ENCODE measurements around the gene ABCA9.
"Not testable (repeated sequence)": the region's sequence is repeated elsewhere in the genome, so short reads cannot be mapped to it uniquely, and the experiment has no call there.

ABCA9 gene

DNA sequence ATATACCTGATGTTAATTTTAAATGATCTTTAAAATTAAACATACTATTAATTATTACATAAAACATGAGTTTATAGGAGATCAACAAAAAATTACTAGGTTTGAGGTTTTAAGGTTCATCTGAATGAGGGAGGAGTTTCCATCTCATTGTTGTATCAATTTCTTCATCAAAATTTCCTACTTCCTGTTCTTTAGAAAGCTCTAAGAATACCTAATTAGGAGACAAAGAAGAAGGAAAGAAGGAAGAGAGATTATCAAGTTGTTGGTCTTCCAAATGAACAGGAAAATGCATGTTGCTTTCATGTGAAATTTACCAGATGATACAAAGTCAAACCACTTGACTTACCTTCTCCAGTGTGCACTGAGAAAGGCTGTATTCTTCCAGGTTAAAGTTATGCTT, 18.1 kb upstream of the ABCA9 start:
- no peak for DNase-seq (ENCODE audit: extremely low spot score)
- ChIA-PET CTCF (interaction anchor here (1.9 to 2.4 kb wide), 2 partner anchors 8 to 12 kb away, joined by 6 to 7 read pairs; no protein-coding TSS in a partner anchor), POLR2A (no interaction called here)
- TF ChIP-seq, protein P1, sequence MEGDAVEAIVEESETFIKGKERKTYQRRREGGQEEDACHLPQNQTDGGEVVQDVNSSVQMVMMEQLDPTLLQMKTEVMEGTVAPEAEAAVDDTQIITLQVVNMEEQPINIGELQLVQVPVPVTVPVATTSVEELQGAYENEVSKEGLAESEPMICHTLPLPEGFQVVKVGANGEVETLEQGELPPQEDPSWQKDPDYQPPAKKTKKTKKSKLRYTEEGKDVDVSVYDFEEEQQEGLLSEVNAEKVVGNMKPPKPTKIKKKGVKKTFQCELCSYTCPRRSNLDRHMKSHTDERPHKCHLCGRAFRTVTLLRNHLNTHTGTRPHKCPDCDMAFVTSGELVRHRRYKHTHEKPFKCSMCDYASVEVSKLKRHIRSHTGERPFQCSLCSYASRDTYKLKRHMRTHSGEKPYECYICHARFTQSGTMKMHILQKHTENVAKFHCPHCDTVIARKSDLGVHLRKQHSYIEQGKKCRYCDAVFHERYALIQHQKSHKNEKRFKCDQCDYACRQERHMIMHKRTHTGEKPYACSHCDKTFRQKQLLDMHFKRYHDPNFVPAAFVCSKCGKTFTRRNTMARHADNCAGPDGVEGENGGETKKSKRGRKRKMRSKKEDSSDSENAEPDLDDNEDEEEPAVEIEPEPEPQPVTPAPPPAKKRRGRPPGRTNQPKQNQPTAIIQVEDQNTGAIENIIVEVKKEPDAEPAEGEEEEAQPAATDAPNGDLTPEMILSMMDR (IDR thresholded peaks at IDR 0.05; ENCODE audit: control extremely low read depth, extremely low read depth, low read depth, missing control alignments), result no peak

DNA sequence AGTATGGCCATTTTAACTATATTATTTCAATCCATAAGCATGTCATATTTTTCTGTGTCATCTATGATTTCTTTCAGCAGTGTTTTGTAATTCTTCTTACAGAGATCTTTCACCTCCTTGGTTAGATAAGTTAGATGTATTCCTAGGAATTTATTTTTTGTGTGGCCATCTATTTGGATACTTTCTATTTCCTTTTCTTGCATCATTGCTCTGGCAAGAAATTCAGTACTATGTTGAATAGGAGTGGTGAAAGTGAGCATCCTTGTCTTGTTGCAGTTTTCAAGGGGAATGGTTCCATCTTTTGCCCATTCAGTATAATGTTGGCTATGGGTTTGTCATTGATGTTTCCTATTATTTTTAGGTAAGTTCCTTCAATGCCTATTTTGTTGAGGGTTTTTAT, 15.1 kb upstream of the ABCA9 start:
- TF ChIP-seq, protein P1 (IDR thresholded peaks at IDR 0.05; ENCODE audit: control extremely low read depth, extremely low read depth, low read depth, missing control alignments), result no peak
- POLR2A ChIA-PET, result no interaction called here
- CTCF ChIA-PET, result no interaction called here
- no peak for DNase-seq (ENCODE audit: extremely low spot score)

DNA sequence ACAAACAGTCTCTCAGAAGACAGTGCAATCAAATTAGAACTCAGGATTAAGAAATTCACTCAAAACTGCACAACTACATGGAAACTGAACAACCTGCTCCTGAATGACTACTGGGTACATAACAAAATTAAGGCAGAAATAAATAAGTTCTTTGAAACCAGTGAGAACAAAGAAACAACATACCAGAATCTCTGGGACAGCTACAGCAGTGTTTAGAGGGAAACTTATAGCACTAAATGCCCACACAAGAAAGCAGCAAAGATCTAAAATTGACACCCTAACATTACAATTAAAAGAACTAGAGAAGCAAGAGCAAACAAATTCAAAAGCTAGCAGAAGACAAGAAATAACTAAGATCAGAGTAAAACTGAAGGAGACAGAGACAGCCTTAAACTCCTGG, 12.7 kb upstream of the ABCA9 start:
- POLR2A ChIA-PET; DNase-seq (ENCODE audit: extremely low spot score): not testable (repeated sequence)
- CTCF ChIA-PET, result interaction anchor here (1.6 kb wide), 1 partner anchor 15 kb away, joined by 4 read pairs; no protein-coding TSS in a partner anchor

DNA sequence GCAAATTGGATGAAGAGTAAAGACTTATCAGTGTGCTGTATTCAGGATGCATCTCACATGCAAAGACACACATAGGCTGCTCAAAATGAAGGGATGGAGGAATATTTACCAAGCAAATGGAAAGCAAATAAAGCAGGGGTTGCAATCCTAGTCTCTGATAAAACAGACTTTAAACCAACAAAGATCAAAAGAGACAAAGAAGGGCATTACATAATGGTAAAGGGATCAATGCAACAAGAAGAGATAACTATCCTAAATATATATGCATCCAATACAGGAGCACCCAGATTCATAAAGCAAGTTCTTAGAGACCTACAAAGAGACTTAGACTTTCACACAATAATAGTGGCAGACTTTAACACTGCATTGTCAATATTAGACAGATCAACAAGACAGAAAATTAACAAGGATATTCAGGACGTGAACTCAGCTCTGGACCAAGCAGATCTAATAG, 12.1 kb upstream of the ABCA9 start:
- CTCF ChIA-PET, result interaction anchor here (1.6 kb wide), 1 partner anchor 15 kb away, joined by 4 read pairs; no protein-coding TSS in a partner anchor
- DNase-seq (ENCODE audit: extremely low spot score); POLR2A ChIA-PET: not testable (repeated sequence)

DNA sequence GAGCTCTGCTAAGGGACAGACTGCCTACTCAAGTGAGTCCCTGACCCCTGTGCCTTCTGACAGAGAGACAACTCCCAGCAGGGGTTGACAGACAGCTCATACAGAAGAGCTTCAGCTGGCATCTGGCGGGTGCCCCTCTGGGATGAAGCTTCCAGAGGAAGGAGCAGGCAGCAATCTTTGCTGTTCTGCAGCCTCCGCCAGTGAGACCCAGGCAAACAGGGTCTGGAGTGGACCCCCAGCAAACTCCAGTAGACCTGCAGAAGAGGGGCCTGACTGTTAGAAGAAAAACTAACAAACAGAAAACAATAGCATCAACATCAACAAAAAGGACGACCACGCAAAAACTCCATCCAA, 10.5 kb upstream of the ABCA9 start:
- POLR2A ChIA-PET; DNase-seq (ENCODE audit: extremely low spot score): not testable (repeated sequence)
- CTCF ChIA-PET, result interaction anchor here (1.0 to 1.2 kb wide), 4 partner anchors 9 to 453 kb away, joined by 3 to 6 read pairs (median 4); no protein-coding TSS in a partner anchor

DNA sequence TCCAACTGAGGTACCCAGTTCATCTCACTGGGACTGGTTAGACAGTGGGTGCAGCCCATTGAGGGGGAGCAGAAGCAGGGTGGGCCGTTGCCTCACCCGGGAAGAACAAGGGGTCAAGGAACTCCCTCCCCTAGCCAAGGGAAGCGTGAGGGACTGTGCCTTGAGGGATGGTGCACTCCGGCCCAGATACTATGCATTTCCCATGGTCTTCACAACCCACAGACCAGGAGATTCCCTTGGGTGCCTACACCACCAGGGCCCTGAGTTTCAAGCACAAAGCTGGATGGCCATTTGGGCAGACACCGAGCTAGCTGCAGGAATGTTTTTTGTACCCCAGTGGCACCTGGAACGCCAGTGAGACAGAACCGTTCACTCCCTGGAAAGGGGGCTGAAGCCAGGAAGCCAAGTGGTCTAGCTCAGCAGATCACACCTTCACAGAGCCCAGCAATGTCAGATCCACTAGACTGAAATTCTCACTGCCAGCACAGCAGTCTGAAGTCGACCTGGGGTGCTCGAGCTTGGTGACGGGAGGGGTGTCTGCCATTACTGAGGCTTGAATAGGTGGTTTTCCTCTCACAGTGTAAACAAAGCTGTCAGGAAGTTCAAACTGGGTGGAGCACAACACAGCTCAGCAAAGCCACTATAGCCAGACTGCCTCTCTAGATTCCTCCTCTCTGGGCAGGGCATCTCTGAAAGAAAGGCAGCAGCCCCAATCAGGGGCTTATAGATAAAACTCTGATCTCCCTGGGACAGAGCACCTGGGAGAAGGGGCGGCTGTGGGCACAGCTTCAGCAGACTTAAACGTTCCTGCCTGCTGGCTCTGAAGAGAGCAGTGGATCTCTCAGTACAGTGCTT, 9.9 kb upstream of the ABCA9 start:
- POLR2A ChIA-PET; DNase-seq (ENCODE audit: extremely low spot score): not testable (repeated sequence)
- CTCF ChIA-PET, result interaction anchor here (1.0 to 1.2 kb wide), 4 partner anchors 9 to 454 kb away, joined by 3 to 6 read pairs (median 4); no protein-coding TSS in a partner anchor

DNA sequence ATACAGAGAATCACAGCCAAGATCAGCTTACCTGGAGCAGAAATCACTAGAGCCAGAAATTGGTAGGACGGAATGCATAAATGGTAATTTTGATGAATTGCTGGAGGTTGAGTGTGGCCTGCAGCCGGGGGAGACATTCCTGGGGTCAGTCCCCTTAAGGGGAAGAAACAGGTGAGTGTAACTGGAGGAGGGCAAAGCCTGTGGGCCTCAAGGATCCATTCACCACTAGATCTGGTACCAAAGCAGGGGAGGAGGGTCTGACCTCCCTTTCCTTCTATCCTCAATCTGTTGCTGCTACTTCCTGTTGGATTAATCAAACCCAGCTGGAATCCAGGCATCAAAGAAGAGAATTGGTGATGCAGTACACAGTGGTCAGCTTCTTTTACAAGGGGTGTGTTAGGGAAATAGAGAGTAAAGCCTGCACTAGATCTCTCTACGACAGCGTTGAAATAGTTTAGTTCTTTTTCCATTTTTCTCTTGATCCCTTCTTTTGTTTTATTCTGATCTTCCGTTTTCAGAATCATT, 8.6 kb upstream of the ABCA9 start:
- DNase-seq (ENCODE audit: extremely low spot score), result no peak
- ChIA-PET CTCF (interaction anchor here (1.3 kb wide), 1 partner anchor 12 kb away, joined by 4 read pairs; no protein-coding TSS in a partner anchor), POLR2A (no interaction called here)
- TF ChIP-seq, protein P1 (IDR thresholded peaks at IDR 0.05; ENCODE audit: control extremely low read depth, extremely low read depth, low read depth, missing control alignments), result no peak

DNA sequence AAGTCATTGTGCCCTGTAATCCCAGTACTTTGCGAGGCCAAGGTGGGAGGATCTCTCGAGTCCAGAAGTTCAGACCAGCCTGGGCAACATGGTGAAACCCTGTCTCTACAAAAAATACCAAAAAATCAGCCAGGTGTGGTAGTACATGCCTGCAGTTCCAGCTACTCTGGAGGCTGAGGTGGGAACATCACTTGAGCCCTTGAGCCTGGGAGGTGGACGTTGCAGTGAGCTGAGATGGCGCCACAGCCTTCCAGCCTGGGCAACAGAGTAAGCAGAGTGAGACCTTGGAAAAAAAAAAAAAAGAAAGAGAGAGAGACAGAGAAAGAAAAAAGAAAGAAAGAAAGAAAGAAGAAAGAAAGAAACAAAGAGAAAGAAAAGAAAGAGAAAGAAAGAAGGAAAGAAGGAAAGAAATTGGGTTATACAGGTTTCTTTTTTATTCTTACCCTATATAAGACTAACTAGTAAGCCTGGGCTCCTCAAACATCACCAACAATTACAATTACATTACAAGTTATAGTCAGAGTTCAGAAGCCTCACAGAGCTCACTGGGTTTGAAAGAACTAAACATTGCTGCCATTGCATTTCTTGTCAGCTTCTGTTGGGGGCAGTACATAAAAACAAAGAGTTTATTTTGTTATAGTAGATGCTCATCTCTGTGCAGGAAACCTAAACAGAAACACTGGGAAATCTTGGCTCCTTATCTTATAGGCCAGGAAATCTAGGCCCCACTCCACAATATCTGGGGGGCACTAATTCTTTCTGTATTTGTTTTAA, 6.7 kb upstream of the ABCA9 start:
- TF ChIP-seq, protein P1 (IDR thresholded peaks at IDR 0.05; ENCODE audit: control extremely low read depth, extremely low read depth, low read depth, missing control alignments), result no peak
- CTCF ChIA-PET, result no interaction called here
- DNase-seq (ENCODE audit: extremely low spot score), result no peak
- POLR2A ChIA-PET, result no interaction called here
